WTC11 (cell line): ENCODE measurements around the gene TMEFF2. TPM values are rescaled to one million over a fixed set of nuclear protein-coding genes. Genes with fewer than 3 reads are reported as not detected.

ENCODE experiments used
- ATAC-seq: fragments of 200-7000 bp; cut with Tn5 transposase; 2 replicates; pipeline ENCODE4 v1.10.0; 2021; ENCODE audit warnings: mild to moderate bottlenecking, moderate library complexity
- CTCF ChIA-PET: fragments of 300-600 bp; sonication (Branson Sonifier 250); formaldehyde crosslinking; loops from one replicate; lab custom pipeline; 2021; ENCODE audit warnings: antibody characterized with exemption; lab: Charles Lee
- POLR2A ChIA-PET: fragments of 350-600 bp; sonication (Branson Sonifier 250); formaldehyde crosslinking; loops from one replicate; lab custom pipeline; 2021; ENCODE audit warnings: antibody characterized with exemption; lab: Charles Lee
- DNase-seq: peaks from one replicate; pipeline ENCODE4 v3.0.0; 2021; ENCODE audit warnings: low spot score
- H3K27ac Mint-ChIP-seq: 2 replicates; pipeline ENCODE4 v1.8.0; 2021; ENCODE audit warnings: mixed read lengths
- H3K27me3 Mint-ChIP-seq: 2 replicates; pipeline ENCODE4 v1.8.0; 2021; ENCODE audit warnings: low read depth, mild to moderate bottlenecking, moderate library complexity, mixed read lengths
- H3K36me3 Mint-ChIP-seq: 2 replicates; pipeline ENCODE4 v1.8.0; 2021; ENCODE audit warnings: mixed read lengths
- H3K4me1 Mint-ChIP-seq: 2 replicates; pipeline ENCODE4 v1.8.0; 2022; ENCODE audit warnings: mixed read lengths
- H3K4me3 Mint-ChIP-seq: 2 replicates; pipeline ENCODE4 v1.8.0; 2021; ENCODE audit warnings: mild to moderate bottlenecking, moderate library complexity, mixed read lengths
- H3K9me3 Mint-ChIP-seq: 2 replicates; pipeline ENCODE4 v1.8.0; 2021; ENCODE audit warnings: mixed read lengths
- CDX4 ChIP-seq: fragments of 250-450 bp; sonication (Bioruptor Pico); IDR thresholded peaks from 2 replicates; pipeline ENCODE4 v1.9.0; 2021; ENCODE audit warnings: moderate library complexity, mild to moderate bottlenecking, inconsistent platforms, borderline replicate concordance
- ETV6 ChIP-seq: sonication (generic); formaldehyde crosslinking; IDR thresholded peaks from 2 replicates; pipeline ENCODE4 v1.8.1; 2022; ENCODE audit warnings: mild to moderate bottlenecking, missing genetic modification reagents
- GTF2I ChIP-seq: fragments of 250-450 bp; sonication (Bioruptor Pico); conservative IDR thresholded peaks from 2 replicates; pipeline ENCODE4 v1.4.0; 2021; ENCODE audit warnings: mild to moderate bottlenecking
- HMGA2 ChIP-seq: fragments of 250-450 bp; sonication (Bioruptor Pico); IDR thresholded peaks from 2 replicates; pipeline ENCODE4 v1.4.0; 2021; ENCODE audit warnings: mild to moderate bottlenecking, moderate library complexity
- HMGXB4 ChIP-seq: sonication (generic); formaldehyde crosslinking; IDR thresholded peaks from 2 replicates; pipeline ENCODE4 v1.8.1; 2023; ENCODE audit warnings: mild to moderate bottlenecking, moderate library complexity, missing genetic modification reagents
- MXD4 ChIP-seq: fragments of 250-450 bp; sonication (Bioruptor Pico); IDR thresholded peaks from 2 replicates; pipeline ENCODE4 v1.8.0; 2021; ENCODE audit warnings: mild to moderate bottlenecking, moderate library complexity, borderline replicate concordance
- NFATC4 ChIP-seq: fragments of 250-450 bp; sonication (Bioruptor Pico); IDR thresholded peaks from 2 replicates; pipeline ENCODE4 v1.9.0; 2021; ENCODE audit warnings: mild to moderate bottlenecking
- NFE2L1 ChIP-seq: sonication (generic); formaldehyde crosslinking; IDR thresholded peaks from 2 replicates; pipeline ENCODE4 v1.8.1; 2023; ENCODE audit warnings: missing genetic modification reagents
- NFYB ChIP-seq: sonication (generic); formaldehyde crosslinking; conservative IDR thresholded peaks from 2 replicates; pipeline ENCODE4 v1.8.0; 2022; ENCODE audit warnings: low read depth, missing genetic modification reagents
- NR1H2 ChIP-seq: sonication (generic); formaldehyde crosslinking; IDR thresholded peaks from 2 replicates; pipeline ENCODE4 v1.9.0; 2021; ENCODE audit warnings: mild to moderate bottlenecking, moderate library complexity, missing genetic modification reagents
- NR2C2 ChIP-seq: sonication (generic); formaldehyde crosslinking; IDR thresholded peaks from 2 replicates; pipeline ENCODE4 v1.8.0; 2022; ENCODE audit warnings: mild to moderate bottlenecking, missing genetic modification reagents
- PRDM15 ChIP-seq: sonication (generic); formaldehyde crosslinking; IDR thresholded peaks from 2 replicates; pipeline ENCODE4 v1.8.0; 2022; ENCODE audit warnings: missing genetic modification reagents
- PRRX2 ChIP-seq: fragments of 250-450 bp; sonication (Bioruptor Pico); IDR thresholded peaks from 2 replicates; pipeline ENCODE4 v1.8.0; 2021; ENCODE audit warnings: mild to moderate bottlenecking
- RELA ChIP-seq: sonication (generic); formaldehyde crosslinking; IDR thresholded peaks from 2 replicates; pipeline ENCODE4 v1.8.1; 2022; ENCODE audit warnings: missing genetic modification reagents, mild to moderate bottlenecking, borderline replicate concordance
- RORB ChIP-seq: fragments of 250-450 bp; sonication (Bioruptor Pico); IDR thresholded peaks from 2 replicates; pipeline ENCODE4 v1.9.0; 2021; ENCODE audit warnings: mild to moderate bottlenecking
- TCF7 ChIP-seq: sonication (generic); formaldehyde crosslinking; IDR thresholded peaks from 2 replicates; pipeline ENCODE4 v1.8.0; 2022; ENCODE audit warnings: mild to moderate bottlenecking, low read depth, missing genetic modification reagents, moderate library complexity
- TEAD1 ChIP-seq: sonication (generic); formaldehyde crosslinking; IDR thresholded peaks from 2 replicates; pipeline ENCODE4 v1.8.0; 2022; ENCODE audit warnings: mild to moderate bottlenecking, missing genetic modification reagents
- ZBTB21 ChIP-seq: sonication (generic); formaldehyde crosslinking; IDR thresholded peaks from 2 replicates; pipeline ENCODE4 v1.8.1; 2023; ENCODE audit warnings: mild to moderate bottlenecking, missing genetic modification reagents, borderline replicate concordance
- ZNF219 ChIP-seq: sonication (generic); formaldehyde crosslinking; IDR thresholded peaks from 2 replicates; pipeline ENCODE4 v1.8.0; 2023; ENCODE audit warnings: missing genetic modification reagents, mild to moderate bottlenecking, borderline replicate concordance
- ZNF396 ChIP-seq: fragments of 250-450 bp; sonication (Bioruptor Pico); IDR thresholded peaks from 2 replicates; pipeline ENCODE4 v1.8.0; 2021; ENCODE audit warnings: mild to moderate bottlenecking, moderate library complexity, borderline replicate concordance
- ZNF423 ChIP-seq: fragments of 250-450 bp; sonication (Bioruptor Pico); IDR thresholded peaks from 2 replicates; pipeline ENCODE4 v2.1.2; 2022; ENCODE audit warnings: mild to moderate bottlenecking, moderate library complexity
- total RNA-seq: library from RNA; stranded (reverse); gene quantifications from 3 replicates; pipeline ENCODE4 v1.2.3, GENCODE V29; 2021
- TF ChIP-seq, protein P1 (sequence below): fragments of 250-450 bp; sonication (Bioruptor Pico); IDR thresholded peaks from 2 replicates; pipeline ENCODE4 v1.9.0; 2021; ENCODE audit warnings: mild to moderate bottlenecking, borderline replicate concordance

TMEFF2 gene
- total RNA-seq, 1 experiment from 2014 or later = 2.3 TPM

DNA sequence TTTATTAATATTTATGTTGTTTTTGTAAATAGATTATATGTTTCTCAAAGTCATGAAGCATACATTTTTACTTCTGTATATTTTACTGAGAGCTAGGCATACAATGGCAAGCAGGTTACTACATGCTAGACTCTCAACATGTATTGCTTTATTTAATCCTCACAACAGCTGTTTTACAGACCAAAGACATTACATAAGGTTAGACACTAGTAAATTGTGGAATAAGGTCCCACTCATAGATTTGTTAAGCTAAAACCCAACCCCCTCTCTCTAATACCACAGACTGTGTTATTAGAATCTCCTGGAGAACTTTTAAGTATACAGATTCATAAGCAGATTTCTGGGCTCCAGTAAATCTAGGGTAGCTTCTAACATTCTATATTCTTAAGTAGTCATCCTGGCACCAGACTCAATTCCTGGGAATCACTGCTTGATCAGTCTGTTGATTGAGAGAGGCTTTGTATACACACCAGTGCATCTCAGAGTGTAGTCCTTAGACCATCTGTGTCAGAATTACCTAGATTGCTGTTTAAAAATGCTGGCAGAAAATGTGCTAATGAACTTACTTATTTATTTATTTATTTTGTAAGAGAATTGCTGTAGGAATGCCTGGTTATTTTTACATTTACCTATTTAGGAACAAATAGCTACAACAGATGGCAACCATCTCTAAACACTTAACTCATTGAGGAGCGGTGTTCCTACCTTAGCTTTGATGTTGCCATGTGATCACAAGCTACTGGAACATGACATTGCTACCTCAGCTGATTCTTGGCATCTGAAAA lies 194.3 kb downstream of the TMEFF2 start:
- Mint-ChIP-seq H3K4me3 (no peak overlapping the region), H3K27ac (no peak overlapping the region), H3K9me3 (peaks cover 13% of the 10 kb centered on the region), H3K36me3 (peaks cover 12% of the 10 kb centered on the region; the same call in 1 of the 2 replicates), H3K27me3 (no peaks in the 10 kb centered on the region), H3K4me1 (peaks cover 43% of the 10 kb centered on the region)
- no peak for ATAC-seq
- no peak for TF ChIP-seq ZNF423
- TF ChIP-seq HMGA2 = no peak
- TF ChIP-seq NFE2L1 (CRISPR knock-in tag) = no peak
- TF ChIP-seq NR2C2 (CRISPR knock-in tag) = no peak
- TF ChIP-seq MXD4 (CRISPR knock-in tag) = no peak
- CTCF ChIA-PET = no interaction called here
- POLR2A ChIA-PET = no interaction called here
- DNase-seq = no peak

DNA sequence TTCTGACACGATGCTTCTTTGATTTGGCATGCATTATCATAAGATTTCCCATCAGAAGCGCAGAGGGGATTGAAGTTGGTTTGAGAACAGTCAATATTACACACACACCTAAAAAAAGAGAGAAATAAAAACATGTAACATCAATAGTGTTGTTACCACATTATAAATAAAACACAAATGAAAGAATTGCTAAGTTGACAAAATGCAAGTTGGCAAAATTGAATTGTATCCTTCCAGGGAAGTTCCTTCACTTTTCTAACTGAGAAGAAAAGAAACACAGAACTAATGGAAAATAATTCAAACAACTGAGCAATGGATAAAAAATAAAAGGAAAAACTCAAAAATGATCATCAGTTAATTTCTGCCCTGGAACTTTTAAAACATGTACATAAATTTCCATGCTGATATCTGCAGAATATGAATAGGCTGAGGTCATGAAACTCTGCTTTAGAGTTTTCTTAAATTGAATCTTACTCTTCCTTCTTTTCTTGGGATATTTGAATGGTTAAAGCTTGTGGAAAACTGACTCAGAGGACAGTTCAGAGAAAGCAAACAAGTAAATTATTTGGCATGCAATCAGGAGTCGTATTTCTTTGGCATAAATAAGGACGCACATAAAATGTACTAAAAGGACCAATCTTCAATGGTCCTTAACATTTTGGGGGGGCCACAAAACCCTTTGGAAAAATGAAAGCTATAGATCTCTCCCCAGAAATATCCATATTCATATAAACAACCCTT lies 195.5 kb downstream of the TMEFF2 start:
- H3K27me3 Mint-ChIP-seq = no peaks in the 10 kb centered on the region
- H3K36me3 Mint-ChIP-seq = peaks cover 12% of the 10 kb centered on the region; the same call in 1 of the 2 replicates
- ChIA-PET CTCF (no interaction called here), POLR2A (no interaction called here)
- no peak overlapping the region for H3K4me3 Mint-ChIP-seq
- H3K9me3 Mint-ChIP-seq = peaks cover 13% of the 10 kb centered on the region
- ATAC-seq (no peak), DNase-seq (no peak)
- no peak overlapping the region for H3K27ac Mint-ChIP-seq
- H3K4me1 Mint-ChIP-seq = peaks cover 43% of the 10 kb centered on the region
- no peak for TF ChIP-seq HMGXB4 (CRISPR knock-in tag)
- no peak for TF ChIP-seq TCF7 (CRISPR knock-in tag)
- TF ChIP-seq ZBTB21 (CRISPR knock-in tag) = no peak
- TF ChIP-seq GTF2I (CRISPR knock-in tag) = no peak
- TF ChIP-seq NFATC4 (CRISPR knock-in tag) = no peak
- TF ChIP-seq RORB = no peak
- no peak for TF ChIP-seq TEAD1 (CRISPR knock-in tag)
- no peak for TF ChIP-seq NR1H2 (CRISPR knock-in tag)
- TF ChIP-seq RELA (CRISPR knock-in tag) = no peak
- no peak for TF ChIP-seq PRDM15 (CRISPR knock-in tag)
- TF ChIP-seq ZNF396 (CRISPR knock-in tag) = no peak
- no peak for TF ChIP-seq ZNF219
- no peak for TF ChIP-seq ETV6 (CRISPR knock-in tag)
- TF ChIP-seq NFYB (CRISPR knock-in tag) = no peak
- TF ChIP-seq PRRX2 (CRISPR knock-in tag) = no peak
- TF ChIP-seq, protein P1, sequence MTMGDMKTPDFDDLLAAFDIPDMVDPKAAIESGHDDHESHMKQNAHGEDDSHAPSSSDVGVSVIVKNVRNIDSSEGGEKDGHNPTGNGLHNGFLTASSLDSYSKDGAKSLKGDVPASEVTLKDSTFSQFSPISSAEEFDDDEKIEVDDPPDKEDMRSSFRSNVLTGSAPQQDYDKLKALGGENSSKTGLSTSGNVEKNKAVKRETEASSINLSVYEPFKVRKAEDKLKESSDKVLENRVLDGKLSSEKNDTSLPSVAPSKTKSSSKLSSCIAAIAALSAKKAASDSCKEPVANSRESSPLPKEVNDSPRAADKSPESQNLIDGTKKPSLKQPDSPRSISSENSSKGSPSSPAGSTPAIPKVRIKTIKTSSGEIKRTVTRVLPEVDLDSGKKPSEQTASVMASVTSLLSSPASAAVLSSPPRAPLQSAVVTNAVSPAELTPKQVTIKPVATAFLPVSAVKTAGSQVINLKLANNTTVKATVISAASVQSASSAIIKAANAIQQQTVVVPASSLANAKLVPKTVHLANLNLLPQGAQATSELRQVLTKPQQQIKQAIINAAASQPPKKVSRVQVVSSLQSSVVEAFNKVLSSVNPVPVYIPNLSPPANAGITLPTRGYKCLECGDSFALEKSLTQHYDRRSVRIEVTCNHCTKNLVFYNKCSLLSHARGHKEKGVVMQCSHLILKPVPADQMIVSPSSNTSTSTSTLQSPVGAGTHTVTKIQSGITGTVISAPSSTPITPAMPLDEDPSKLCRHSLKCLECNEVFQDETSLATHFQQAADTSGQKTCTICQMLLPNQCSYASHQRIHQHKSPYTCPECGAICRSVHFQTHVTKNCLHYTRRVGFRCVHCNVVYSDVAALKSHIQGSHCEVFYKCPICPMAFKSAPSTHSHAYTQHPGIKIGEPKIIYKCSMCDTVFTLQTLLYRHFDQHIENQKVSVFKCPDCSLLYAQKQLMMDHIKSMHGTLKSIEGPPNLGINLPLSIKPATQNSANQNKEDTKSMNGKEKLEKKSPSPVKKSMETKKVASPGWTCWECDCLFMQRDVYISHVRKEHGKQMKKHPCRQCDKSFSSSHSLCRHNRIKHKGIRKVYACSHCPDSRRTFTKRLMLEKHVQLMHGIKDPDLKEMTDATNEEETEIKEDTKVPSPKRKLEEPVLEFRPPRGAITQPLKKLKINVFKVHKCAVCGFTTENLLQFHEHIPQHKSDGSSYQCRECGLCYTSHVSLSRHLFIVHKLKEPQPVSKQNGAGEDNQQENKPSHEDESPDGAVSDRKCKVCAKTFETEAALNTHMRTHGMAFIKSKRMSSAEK (CRISPR knock-in tag) = no peak
- no peak for TF ChIP-seq MXD4 (CRISPR knock-in tag)
- TF ChIP-seq CDX4 (CRISPR knock-in tag) = no peak
